LHCN-M2 (cell line): ENCODE data around the gene PUS3. TPM values are rescaled to one million over a fixed set of nuclear protein-coding genes. Genes with fewer than 3 reads are reported as not detected.

Source experiments
- DNase-seq: peaks from one replicate; pipeline ENCODE4 v3.0.0-alpha.2; 2012; ENCODE audit warnings: low read depth
- total RNA-seq: library from RNA; depleted of rRNA; stranded (reverse); fragments of >200 nt; gene quantifications from 2 replicates; pipeline ENCODE4 v1.2.3, GENCODE V29; 2014

Gene PUS3
- total RNA-seq, 1 experiment from 2014 or later, result 16.6 TPM

GRCh38 chr11:125941619-125942611 lies 38.9 kb upstream of the PUS3 start:
- DNase-seq, result peak; percentile 54

GRCh38 chr11:125941267-125941618 lies 38.2 kb upstream of the PUS3 start:
- no peak for DNase-seq

GRCh38 chr11:125940145-125940544 lies 37.1 kb upstream of the PUS3 start:
- DNase-seq, result no peak

GRCh38 chr11:125939081-125939521 lies 36.1 kb upstream of the PUS3 start:
- DNase-seq, result no peak

- DNase-seq, result no peak
Measured at GRCh38 chr11:125938418-125938817, 35.4 kb upstream of the PUS3 start.

- no peak for DNase-seq
Measured at GRCh38 chr11:125935618-125936199, 32.7 kb upstream of the PUS3 start.

GRCh38 chr11:125935056-125935455 lies 32.0 kb upstream of the PUS3 start:
- DNase-seq, result no peak

GRCh38 chr11:125934473-125934872 lies 31.5 kb upstream of the PUS3 start:
- no peak for DNase-seq

- DNase-seq, result no peak
Measured at GRCh38 chr11:125933030-125933813, 30.2 kb upstream of the PUS3 start.

- DNase-seq, result no peak
Measured at GRCh38 chr11:125932301-125932700, 29.3 kb upstream of the PUS3 start.

GRCh38 chr11:125931668-125932067 lies 28.7 kb upstream of the PUS3 start:
- no peak for DNase-seq

- no peak for DNase-seq
Measured at GRCh38 chr11:125931116-125931515, 28.1 kb upstream of the PUS3 start.

- no peak for DNase-seq
Measured at GRCh38 chr11:125930076-125930450, 27.1 kb upstream of the PUS3 start.

GRCh38 chr11:125929445-125930075 lies 26.6 kb upstream of the PUS3 start:
- no peak for DNase-seq

GRCh38 chr11:125926682-125927081 lies 23.7 kb upstream of the PUS3 start:
- DNase-seq, result no peak

GRCh38 chr11:125925804-125926203 lies 22.8 kb upstream of the PUS3 start:
- DNase-seq, result no peak

GRCh38 chr11:125925247-125925740 lies 22.3 kb upstream of the PUS3 start:
- DNase-seq, result no peak

GRCh38 chr11:125924384-125925007 lies 21.5 kb upstream of the PUS3 start:
- no peak for DNase-seq

GRCh38 chr11:125923633-125924032 lies 20.6 kb upstream of the PUS3 start:
- DNase-seq, result no peak

- peak; percentile 68 for DNase-seq
Measured at GRCh38 chr11:125923012-125923579, 20.1 kb upstream of the PUS3 start.

- DNase-seq, result no peak
Measured at GRCh38 chr11:125922156-125922555, 19.1 kb upstream of the PUS3 start.
